ENCODE results near the gene FSTL4. TPM values are rescaled to one million over a fixed set of nuclear protein-coding genes. Genes with fewer than 3 reads are reported as not detected.

The FSTL4 gene
- total RNA-seq, 2 experiments from 2014 or later = not detected

DNA sequence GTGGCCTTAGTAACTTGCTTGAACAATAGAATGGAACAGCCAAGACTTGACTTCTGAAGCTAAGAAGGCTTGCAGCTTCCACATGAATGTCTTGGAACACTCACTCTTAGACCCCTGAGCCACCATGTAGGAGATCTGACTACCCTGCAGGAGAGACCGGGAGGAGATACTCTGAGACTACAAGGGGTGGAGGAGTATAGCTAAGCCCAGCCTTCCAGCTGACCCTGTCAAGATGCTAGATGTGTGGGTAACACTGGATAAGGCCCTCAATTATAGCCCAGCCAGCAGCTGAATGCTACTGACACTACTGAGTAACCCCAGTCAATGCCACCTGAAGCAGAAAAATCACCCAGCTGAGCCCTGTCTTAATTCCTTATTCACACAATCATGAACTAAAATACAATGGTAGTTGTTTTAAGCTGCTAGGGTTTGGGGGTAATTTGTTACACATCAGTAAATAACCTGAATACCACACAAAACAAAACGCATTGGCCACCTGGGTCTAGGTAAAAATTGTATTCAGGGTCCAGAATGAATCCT, 180.9 kb downstream of the FSTL4 start:
- H3K4me1 ChIP-seq (ENCODE audit: insufficient read depth, low read length, poor library complexity, severe bottlenecking) = peaks cover 9% of the 10 kb centered on the region
- no TSS peak for BruUV-seq (replicated peaks)
- ChIA-PET POLR2A (no interaction called here), CTCF (ENCODE audit: unreplicated experiment) (no interaction called here)
- no peak for DNase-seq (ENCODE audit: low spot score)
- H3K9me3 ChIP-seq (ENCODE audit: low read length) = no peaks in the 10 kb centered on the region
- H3K27ac ChIP-seq (ENCODE audit: low read depth, low read length, poor library complexity, severe bottlenecking) = no peak overlapping the region
- no peaks in the 10 kb centered on the region for H4K20me1 ChIP-seq (ENCODE audit: insufficient read depth, low read length)
- TF ChIP-seq EZH2phosphoT487 (IDR thresholded peaks at IDR 0.05; ENCODE audit: borderline replicate concordance, low read depth, low read length) = no peak
- TF ChIP-seq, protein P1, sequence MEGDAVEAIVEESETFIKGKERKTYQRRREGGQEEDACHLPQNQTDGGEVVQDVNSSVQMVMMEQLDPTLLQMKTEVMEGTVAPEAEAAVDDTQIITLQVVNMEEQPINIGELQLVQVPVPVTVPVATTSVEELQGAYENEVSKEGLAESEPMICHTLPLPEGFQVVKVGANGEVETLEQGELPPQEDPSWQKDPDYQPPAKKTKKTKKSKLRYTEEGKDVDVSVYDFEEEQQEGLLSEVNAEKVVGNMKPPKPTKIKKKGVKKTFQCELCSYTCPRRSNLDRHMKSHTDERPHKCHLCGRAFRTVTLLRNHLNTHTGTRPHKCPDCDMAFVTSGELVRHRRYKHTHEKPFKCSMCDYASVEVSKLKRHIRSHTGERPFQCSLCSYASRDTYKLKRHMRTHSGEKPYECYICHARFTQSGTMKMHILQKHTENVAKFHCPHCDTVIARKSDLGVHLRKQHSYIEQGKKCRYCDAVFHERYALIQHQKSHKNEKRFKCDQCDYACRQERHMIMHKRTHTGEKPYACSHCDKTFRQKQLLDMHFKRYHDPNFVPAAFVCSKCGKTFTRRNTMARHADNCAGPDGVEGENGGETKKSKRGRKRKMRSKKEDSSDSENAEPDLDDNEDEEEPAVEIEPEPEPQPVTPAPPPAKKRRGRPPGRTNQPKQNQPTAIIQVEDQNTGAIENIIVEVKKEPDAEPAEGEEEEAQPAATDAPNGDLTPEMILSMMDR (conservative IDR thresholded peaks at IDR 0.05; ENCODE audit: low read length) = no peak
- H2AFZ ChIP-seq (ENCODE audit: low read length) = no peak overlapping the region
- intact Hi-C loops (cut with micrococcal nuclease; ENCODE audit: unreplicated experiment) = no loop called here
- H3K4me3 ChIP-seq (ENCODE audit: low read depth, low read length, poor library complexity, severe bottlenecking) = no peak overlapping the region
- H3K79me2 ChIP-seq (ENCODE audit: insufficient read depth, low read depth, low read length) = no peaks in the 10 kb centered on the region
- no peaks in the 10 kb centered on the region for H3K36me3 ChIP-seq (ENCODE audit: insufficient read depth, low read length)
- H3K4me2 ChIP-seq (ENCODE audit: low read length) = no peak overlapping the region
- no peaks in the 10 kb centered on the region for H3K9me2 ChIP-seq (ENCODE audit: insufficient read depth, low read length)

DNA sequence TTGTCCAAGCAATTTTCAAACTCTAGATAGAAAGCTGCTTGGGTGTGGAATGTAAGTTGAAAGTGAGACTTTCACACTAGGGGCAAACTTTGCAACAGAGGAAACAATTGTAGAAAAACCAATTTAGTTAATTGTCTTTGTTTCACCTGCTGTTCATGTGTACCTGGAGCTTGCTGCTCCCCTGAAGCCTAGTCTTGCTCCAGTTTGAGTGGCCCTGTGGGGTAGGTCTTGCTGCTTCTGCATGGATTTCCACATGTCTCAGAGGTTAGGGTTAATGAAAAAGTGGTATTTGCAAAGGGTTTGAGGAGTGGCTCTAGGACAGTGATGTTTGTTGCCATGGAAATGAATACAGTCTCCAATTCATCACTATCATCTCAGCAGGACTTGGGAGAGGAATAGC, 182.2 kb downstream of the FSTL4 start:
- DNase-seq (ENCODE audit: low spot score) = no peak
- H3K4me1 ChIP-seq (ENCODE audit: insufficient read depth, low read length, poor library complexity, severe bottlenecking) = peaks cover 9% of the 10 kb centered on the region
- BruUV-seq (replicated peaks) = no TSS peak
- no peak overlapping the region for H3K27ac ChIP-seq (ENCODE audit: low read depth, low read length, poor library complexity, severe bottlenecking)
- CTCF ChIA-PET (ENCODE audit: unreplicated experiment) = no interaction called here
- TF ChIP-seq EZH2phosphoT487 (IDR thresholded peaks at IDR 0.05; ENCODE audit: borderline replicate concordance, low read depth, low read length) = no peak
- TF ChIP-seq, protein P1 (conservative IDR thresholded peaks at IDR 0.05; ENCODE audit: low read length) = no peak
- H3K9me3 ChIP-seq (ENCODE audit: low read length) = no peaks in the 10 kb centered on the region
- intact Hi-C loops (cut with micrococcal nuclease; ENCODE audit: unreplicated experiment) = no loop called here
- no peaks in the 10 kb centered on the region for H3K79me2 ChIP-seq (ENCODE audit: insufficient read depth, low read depth, low read length)
- no peaks in the 10 kb centered on the region for H3K9me2 ChIP-seq (ENCODE audit: insufficient read depth, low read length)
- H3K36me3 ChIP-seq (ENCODE audit: insufficient read depth, low read length) = no peaks in the 10 kb centered on the region
- no peaks in the 10 kb centered on the region for H4K20me1 ChIP-seq (ENCODE audit: insufficient read depth, low read length)
- no peak overlapping the region for H3K4me3 ChIP-seq (ENCODE audit: low read depth, low read length, poor library complexity, severe bottlenecking)
- H3K4me2 ChIP-seq (ENCODE audit: low read length) = no peak overlapping the region
- H2AFZ ChIP-seq (ENCODE audit: low read length) = no peak overlapping the region
- POLR2A ChIA-PET = no interaction called here

DNA sequence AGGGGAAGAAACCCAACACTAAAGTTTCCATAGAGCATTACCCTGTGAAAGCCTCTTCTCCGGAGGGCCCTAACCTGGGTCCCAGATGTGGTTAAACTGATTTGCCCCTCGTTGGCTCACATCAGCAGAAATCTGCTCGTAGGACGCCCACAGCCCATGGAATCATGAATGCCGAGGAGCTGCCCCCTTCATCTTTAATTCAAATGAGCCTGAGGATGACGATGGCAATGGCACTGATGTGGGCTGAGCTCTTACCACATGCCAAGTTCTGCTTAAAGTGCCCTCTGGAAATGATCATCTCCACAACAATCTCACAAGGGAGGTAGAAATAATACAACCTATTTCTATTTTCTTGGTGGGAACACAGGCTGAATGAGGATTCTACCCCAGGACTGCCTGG, 183.3 kb downstream of the FSTL4 start:
- no peaks in the 10 kb centered on the region for H3K9me3 ChIP-seq (ENCODE audit: low read length)
- H3K9me2 ChIP-seq (ENCODE audit: insufficient read depth, low read length) = no peaks in the 10 kb centered on the region
- no TSS peak for BruUV-seq (replicated peaks)
- no peaks in the 10 kb centered on the region for H4K20me1 ChIP-seq (ENCODE audit: insufficient read depth, low read length)
- intact Hi-C loops (cut with micrococcal nuclease; ENCODE audit: unreplicated experiment) = no loop called here
- no peaks in the 10 kb centered on the region for H3K79me2 ChIP-seq (ENCODE audit: insufficient read depth, low read depth, low read length)
- ChIA-PET CTCF (ENCODE audit: unreplicated experiment) (no interaction called here), POLR2A (no interaction called here)
- H3K4me3 ChIP-seq (ENCODE audit: low read depth, low read length, poor library complexity, severe bottlenecking) = no peak overlapping the region
- no peaks in the 10 kb centered on the region for H3K36me3 ChIP-seq (ENCODE audit: insufficient read depth, low read length)
- H3K4me1 ChIP-seq (ENCODE audit: insufficient read depth, low read length, poor library complexity, severe bottlenecking) = peaks cover 9% of the 10 kb centered on the region
- no peak overlapping the region for H3K4me2 ChIP-seq (ENCODE audit: low read length)
- no peak overlapping the region for H2AFZ ChIP-seq (ENCODE audit: low read length)
- no peak overlapping the region for H3K27ac ChIP-seq (ENCODE audit: low read depth, low read length, poor library complexity, severe bottlenecking)
- TF ChIP-seq EZH2phosphoT487 (IDR thresholded peaks at IDR 0.05; ENCODE audit: borderline replicate concordance, low read depth, low read length) = no peak
- TF ChIP-seq, protein P1 (conservative IDR thresholded peaks at IDR 0.05; ENCODE audit: low read length) = no peak
- no peak for DNase-seq (ENCODE audit: low spot score)
